ENCODE data around the gene CCDC3. TPM values are rescaled to one million over a fixed set of nuclear protein-coding genes. Genes with fewer than 3 reads are reported as not detected.

Gene CCDC3
- total and polyA plus RNA-seq, 2 of the 8 experiments (the other 6 are each of a cell fraction or from before 2014, with no cell fraction given) = 3.4 to 3.7 TPM

- H2BK5ac ChIP-seq (ENCODE audit: low read depth, low read length) = no peak overlapping the region
- H3K9ac ChIP-seq (replicated peaks in 1 of 4; ENCODE audit: extremely low read depth in 1 of 4, low read depth in 3 of 4, low read length in 3 of 4) = no peak overlapping the region
- no peaks in the 10 kb centered on the region for H4K20me1 ChIP-seq (replicated peaks in 1 of 2; ENCODE audit: control insufficient read depth in 1 of 2, insufficient read depth in 2 of 2, low read length in 2 of 2)
- no peak overlapping the region for H2BK120ac ChIP-seq (replicated peaks; ENCODE audit: low read depth, low read length)
- FAIRE-seq (no peak), DNase-seq (ENCODE audit: low read depth in 1 of 2, low spot score in 2 of 2) (no peak)
- H3K14ac ChIP-seq (ENCODE audit: insufficient read length) = no peak overlapping the region
- H2BK12ac ChIP-seq (ENCODE audit: low read depth, low read length) = no peak overlapping the region
- H2AK5ac ChIP-seq (ENCODE audit: low read depth, low read length) = no peak overlapping the region
- WGBS, 2 experiments (ENCODE audit: extremely low coverage in 1 of 2, insufficient coverage in 1 of 2, insufficient read length in 1 of 2, insufficient replicate concordance in 2 of 2, low coverage in 1 of 2, low lambda C conversion rate in 2 of 2, missing lambda C conversion rate in 1 of 2) = 73% methylated on average over 3 of the region's 3 CpGs; no CpG with 5 or more reads in 1 of the 2 experiments
- no peaks in the 10 kb centered on the region for H3K79me1 ChIP-seq (ENCODE audit: low read depth, low read length)
- H3K36me3 ChIP-seq (ENCODE audit: control insufficient read depth in 2 of 4, insufficient read depth in 4 of 4, low read length in 3 of 4) = no peaks in the 10 kb centered on the region
- no peak overlapping the region for H2BK15ac ChIP-seq (ENCODE audit: low read length)
- H3K4me3 ChIP-seq (ENCODE audit: extremely low read depth in 1 of 4, insufficient read depth in 2 of 4, low read depth in 3 of 4, low read length in 4 of 4) = no peak overlapping the region
- H3K79me2 ChIP-seq (ENCODE audit: control insufficient read depth in 1 of 2, insufficient read depth in 2 of 2, low read length in 2 of 2) = no peaks in the 10 kb centered on the region
- no peak overlapping the region for H3K56ac ChIP-seq (replicated peaks; ENCODE audit: insufficient read length, low read depth, low read length)
- H3K27ac ChIP-seq (ENCODE audit: low read depth, low read length) = no peak overlapping the region
- no peaks in the 10 kb centered on the region for H3K27me3 ChIP-seq (replicated peaks in 1 of 4; ENCODE audit: control insufficient read depth in 3 of 4, extremely low read depth in 1 of 4, insufficient read depth in 3 of 4, low read length in 3 of 4)
- H4K91ac ChIP-seq (replicated peaks; ENCODE audit: insufficient read length, low read length) = no peak overlapping the region
- no peak overlapping the region for H3K18ac ChIP-seq (ENCODE audit: extremely low read depth, low read length)
- no peak overlapping the region for H4K5ac ChIP-seq (ENCODE audit: insufficient read length, low read depth, low read length)
- H3K23me2 ChIP-seq (ENCODE audit: low read depth, low read length) = no peaks in the 10 kb centered on the region
- no peak for TF ChIP-seq SP2 (IDR thresholded peaks at IDR 0.05; ENCODE audit: low read length)
- H3K23ac ChIP-seq (ENCODE audit: insufficient read length) = no peak overlapping the region
- H2BK20ac ChIP-seq (ENCODE audit: low read length) = no peak overlapping the region
- H3K9me3 ChIP-seq (ENCODE audit: insufficient read depth in 2 of 2, low read depth in 1 of 2, low read length in 1 of 2) = 0 out of 4 replicates have a peak, but pooled peaks cover 0 to 6% of the 10 kb centered on the region in 2 experiments
- no peak overlapping the region for H4K8ac ChIP-seq (ENCODE audit: extremely low read depth, insufficient read depth, low read length)
- ChIA-PET POLR2A (ENCODE audit: partially characterized antibody) (no interaction called here), CTCF (ENCODE audit: partially characterized antibody) (interaction anchor here (1.0 to 1.7 kb wide), 5 partner anchors 8 to 31 kb away, joined by 3 to 8 read pairs (median 4); no protein-coding TSS in a partner anchor)
- no peaks in the 10 kb centered on the region for H3K4me1 ChIP-seq (replicated peaks in 1 of 4; ENCODE audit: control insufficient read depth in 3 of 4, insufficient read depth in 4 of 4, low read length in 3 of 4)
- no peak overlapping the region for H3K4ac ChIP-seq (replicated peaks; ENCODE audit: insufficient read length, low read depth, low read length)
- H2AFZ ChIP-seq (ENCODE audit: low read length) = 0 out of 2 replicates have a peak overlapping the region, but pooled peaks have one; percentile 34
- H3K4me2 ChIP-seq (ENCODE audit: insufficient read depth in 1 of 2, low read depth in 2 of 2, low read length in 2 of 2) = no peak overlapping the region
Measured at GRCh38 chr10:12887780-12888179, 113.7 kb downstream of the CCDC3 start.

Data from H1 (cell line).